GM21737 (cell line): ENCODE data around the gene CENPB.
"Not testable (repeated sequence)": the region's sequence is repeated elsewhere in the genome, so short reads cannot be mapped to it uniquely, and the experiment has no call there.

ENCODE experiments used
- ATAC-seq: cut with Tn5 transposase; IDR thresholded peaks from one replicate; pipeline ENCODE4 v1.9.1; 2021; ENCODE audit warnings: mild to moderate bottlenecking, moderate library complexity; ENCODE audit not compliant: unreplicated experiment

The CENPB gene

GRCh38 chr20:3811467-3812258, 25.1 kb upstream of the CENPB start:
- no peak for ATAC-seq

- no peak for ATAC-seq
Observed at GRCh38 chr20:3808544-3808943, 22.0 kb upstream of the CENPB start.

- ATAC-seq: no peak
Observed at GRCh38 chr20:3804781-3805180, 18.2 kb upstream of the CENPB start.

- no peak for ATAC-seq
Observed at GRCh38 chr20:3804254-3804751, 17.8 kb upstream of the CENPB start.

GRCh38 chr20:3803854-3804253, 17.3 kb upstream of the CENPB start:
- no peak for ATAC-seq

- ATAC-seq: no peak
Observed at GRCh38 chr20:3803289-3803688, 16.7 kb upstream of the CENPB start.

- no peak for ATAC-seq
Observed at GRCh38 chr20:3802524-3803239, 16.1 kb upstream of the CENPB start.

- no peak for ATAC-seq
Observed at GRCh38 chr20:3801846-3802245, 15.3 kb upstream of the CENPB start.

- ATAC-seq: no peak
Observed at GRCh38 chr20:3801299-3801698, 14.8 kb upstream of the CENPB start.

- ATAC-seq: no peak
Observed at GRCh38 chr20:3800878-3801260, 14.3 kb upstream of the CENPB start.

GRCh38 chr20:3800256-3800877, 13.8 kb upstream of the CENPB start:
- ATAC-seq: no peak

GRCh38 chr20:3798908-3799248, 12.3 kb upstream of the CENPB start:
- ATAC-seq: no peak

GRCh38 chr20:3798373-3798768, 11.8 kb upstream of the CENPB start:
- no peak for ATAC-seq

- ATAC-seq: no peak
Observed at GRCh38 chr20:3797592-3798372, 11.2 kb upstream of the CENPB start.

- ATAC-seq: no peak
Observed at GRCh38 chr20:3797226-3797545, 10.6 kb upstream of the CENPB start.

GRCh38 chr20:3796477-3797225, 10.1 kb upstream of the CENPB start:
- ATAC-seq: peak; percentile 11

- ATAC-seq: peak; percentile 57
Observed at GRCh38 chr20:3795511-3796468, 9.2 kb upstream of the CENPB start, which contains the start of gene CDC25B. Gene CDC25B (plus strand): TSS chr20:3796310. CDS start chr20:3796532, 222 bp downstream.

GRCh38 chr20:3794701-3795420, 8.3 kb upstream of the CENPB start:
- no peak for ATAC-seq

GRCh38 chr20:3794168-3794567, 7.6 kb upstream of the CENPB start:
- ATAC-seq: not testable (repeated sequence)
